Hippocampal formation (tissue), 2 donors: ENCODE measurements around the gene CKAP5.
"Not testable (repeated sequence)": the region's sequence is repeated elsewhere in the genome, so short reads cannot be mapped to it uniquely, and the experiment has no call there.

ENCODE experiments used
- DNase-seq, 2 donors: peaks; one replicate each; lab custom pipeline; 2025; lab: John Stamatoyannopoulos, UW

Gene CKAP5

DNA sequence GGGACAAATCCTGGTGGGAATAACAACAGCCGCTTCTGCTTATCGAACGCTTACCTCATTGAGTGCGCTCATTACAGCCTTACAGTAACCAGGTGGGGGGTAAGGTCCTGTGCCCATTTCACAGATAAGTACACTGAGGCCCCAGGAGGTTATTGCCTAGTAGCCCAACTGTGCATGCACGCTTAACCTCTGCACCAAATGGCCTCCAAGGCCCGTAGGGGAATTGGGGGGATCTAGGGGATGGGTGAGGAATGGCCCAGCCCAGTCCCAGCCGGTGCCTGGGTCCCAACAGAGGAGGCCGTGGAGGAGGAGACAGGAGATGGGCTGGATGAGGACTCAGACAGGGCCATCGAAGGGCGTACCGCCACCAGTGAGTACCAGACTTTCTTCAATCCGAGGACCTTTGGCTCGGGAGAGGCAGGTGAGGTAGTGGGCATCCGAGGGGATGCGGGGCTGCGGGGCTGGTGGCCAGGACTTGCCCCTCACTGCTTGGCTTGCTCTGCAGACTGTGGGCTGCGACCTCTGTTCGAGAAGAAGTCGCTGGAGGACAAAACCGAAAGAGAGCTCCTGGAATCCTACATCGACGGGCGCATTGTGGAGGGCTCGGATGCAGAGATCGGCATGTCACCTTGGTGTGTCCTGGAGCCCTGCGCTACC lies 119.7 kb downstream of the CKAP5 start:
- DNase-seq, result no peak

DNA sequence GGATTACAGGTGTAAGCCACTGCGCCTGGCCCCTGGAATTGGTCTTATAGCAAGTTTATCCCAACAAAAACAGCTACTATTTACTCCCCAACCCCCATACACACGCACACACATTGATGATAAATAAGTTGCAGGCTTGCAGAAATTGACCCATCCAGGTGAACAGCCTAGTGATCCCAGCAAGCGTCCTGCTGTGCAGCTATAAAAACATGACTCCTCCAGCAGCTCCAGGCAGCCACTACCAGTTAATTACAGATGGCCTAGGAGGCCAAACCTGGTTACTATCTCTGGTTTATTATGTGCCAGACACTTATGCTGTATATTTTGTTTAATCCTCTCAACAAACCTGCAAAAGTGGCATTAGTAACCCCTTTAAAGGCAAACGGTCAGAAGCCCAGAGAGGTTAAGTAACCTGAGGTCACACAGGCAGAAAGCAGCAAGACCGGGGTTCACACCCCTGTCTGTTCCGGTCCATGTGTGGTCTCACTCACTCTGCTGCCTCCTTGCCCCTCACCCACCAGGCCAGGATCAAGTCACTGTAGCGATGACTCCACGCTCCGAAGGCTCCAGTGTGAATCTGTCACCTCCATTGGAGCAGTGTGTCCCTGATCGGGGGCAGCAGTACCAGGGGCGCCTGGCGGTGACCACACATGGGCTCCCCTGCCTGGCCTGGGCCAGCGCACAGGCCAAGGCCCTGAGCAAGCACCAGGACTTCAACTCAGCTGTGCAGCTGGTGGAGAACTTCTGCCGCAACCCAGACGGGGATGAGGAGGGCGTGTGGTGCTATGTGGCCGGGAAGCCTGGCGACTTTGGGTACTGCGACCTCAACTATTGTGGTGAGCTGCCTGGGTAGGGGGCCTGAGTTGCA lies 120.5 kb downstream of the CKAP5 start:
- DNase-seq, result no peak

DNA sequence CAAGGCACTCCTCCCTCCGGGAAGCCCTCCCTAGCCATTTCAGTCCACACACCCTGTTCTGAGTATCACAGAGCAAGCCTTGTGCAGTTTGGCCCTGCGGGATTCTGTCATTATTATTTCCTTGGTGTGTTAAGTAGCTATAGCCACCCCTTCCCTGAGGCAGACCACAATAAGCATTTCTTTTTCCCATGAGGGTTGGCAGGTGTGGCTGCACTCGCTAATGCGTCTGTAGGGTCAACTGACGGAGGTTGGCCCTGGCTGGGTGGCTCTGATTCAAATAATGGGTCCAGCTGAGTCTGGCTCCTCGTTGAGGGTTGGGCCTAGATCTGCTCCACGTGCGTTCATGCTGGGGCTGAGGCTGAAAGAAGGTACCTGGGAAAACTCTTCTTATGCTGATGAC lies 122.0 kb downstream of the CKAP5 start:
- DNase-seq, result no peak

DNA sequence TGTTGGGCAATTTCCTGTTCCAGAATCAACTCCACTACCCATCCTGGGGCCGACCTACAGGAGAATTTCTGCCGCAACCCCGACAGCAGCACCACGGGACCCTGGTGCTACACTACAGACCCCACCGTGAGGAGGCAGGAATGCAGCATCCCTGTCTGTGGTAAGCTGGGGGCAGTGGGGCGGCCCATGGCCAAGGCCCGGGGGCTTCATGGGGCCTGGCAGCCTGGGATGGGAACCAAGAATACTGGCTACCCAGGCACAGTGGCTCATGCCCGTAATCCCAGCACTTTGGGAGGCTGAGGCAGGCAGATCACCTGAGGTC lies 122.8 kb downstream of the CKAP5 start:
- DNase-seq, result no peak

DNA sequence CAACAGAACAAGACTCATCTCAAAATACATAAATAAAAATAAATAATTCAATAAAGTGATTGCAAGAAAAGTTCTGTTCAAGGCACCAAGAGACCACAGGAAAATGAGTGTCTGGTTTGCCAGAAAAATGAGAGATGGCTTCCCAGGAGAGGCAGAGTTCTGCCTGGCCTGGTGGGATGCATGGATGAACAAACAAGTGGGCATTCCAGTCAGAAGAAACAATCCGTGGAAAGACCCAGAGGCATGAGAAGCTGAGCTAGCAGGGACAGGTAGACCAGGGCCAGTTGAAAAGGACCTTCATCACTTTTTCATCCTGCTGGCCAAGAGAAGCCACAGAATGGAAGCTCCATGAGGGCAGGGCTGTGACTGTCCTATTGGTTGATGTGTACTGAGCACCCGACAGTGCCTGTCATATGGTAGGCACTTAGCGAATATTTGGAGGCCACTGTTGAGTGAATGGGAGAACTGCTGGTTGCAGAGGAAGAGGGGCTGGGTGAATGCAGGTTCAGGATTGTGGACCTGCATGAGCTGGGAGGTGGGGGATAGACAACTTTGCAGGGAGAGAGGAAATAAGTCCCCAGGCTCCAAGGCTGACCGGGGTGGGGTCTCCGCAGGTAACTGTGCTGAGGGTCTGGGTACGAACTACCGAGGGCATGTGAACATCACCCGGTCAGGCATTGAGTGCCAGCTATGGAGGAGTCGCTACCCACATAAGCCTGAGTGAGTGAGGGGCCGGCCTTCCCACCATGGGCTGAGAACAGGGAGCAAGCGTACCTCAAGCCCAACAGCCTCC lies 123.3 kb downstream of the CKAP5 start:
- DNase-seq, result no peak

DNA sequence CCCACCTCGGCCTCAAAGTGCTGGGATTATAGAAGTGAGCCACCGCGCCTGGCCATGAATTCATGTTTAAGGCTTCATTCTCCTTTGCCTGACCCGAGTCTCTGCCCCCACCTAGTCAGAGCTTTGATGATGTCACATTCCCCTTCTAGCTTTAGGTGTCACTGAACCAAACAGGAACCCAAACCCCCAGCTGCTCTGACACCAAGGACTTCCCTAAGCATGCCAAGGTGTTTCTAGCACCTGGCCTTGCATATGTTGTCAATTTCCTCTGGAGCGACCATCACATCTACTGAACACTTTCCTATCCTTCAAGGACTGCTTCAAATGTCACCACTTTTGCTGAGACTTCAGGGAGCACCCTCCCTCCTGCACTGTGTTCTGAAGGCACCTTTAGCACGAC lies 124.8 kb downstream of the CKAP5 start:
- no peak for DNase-seq

DNA sequence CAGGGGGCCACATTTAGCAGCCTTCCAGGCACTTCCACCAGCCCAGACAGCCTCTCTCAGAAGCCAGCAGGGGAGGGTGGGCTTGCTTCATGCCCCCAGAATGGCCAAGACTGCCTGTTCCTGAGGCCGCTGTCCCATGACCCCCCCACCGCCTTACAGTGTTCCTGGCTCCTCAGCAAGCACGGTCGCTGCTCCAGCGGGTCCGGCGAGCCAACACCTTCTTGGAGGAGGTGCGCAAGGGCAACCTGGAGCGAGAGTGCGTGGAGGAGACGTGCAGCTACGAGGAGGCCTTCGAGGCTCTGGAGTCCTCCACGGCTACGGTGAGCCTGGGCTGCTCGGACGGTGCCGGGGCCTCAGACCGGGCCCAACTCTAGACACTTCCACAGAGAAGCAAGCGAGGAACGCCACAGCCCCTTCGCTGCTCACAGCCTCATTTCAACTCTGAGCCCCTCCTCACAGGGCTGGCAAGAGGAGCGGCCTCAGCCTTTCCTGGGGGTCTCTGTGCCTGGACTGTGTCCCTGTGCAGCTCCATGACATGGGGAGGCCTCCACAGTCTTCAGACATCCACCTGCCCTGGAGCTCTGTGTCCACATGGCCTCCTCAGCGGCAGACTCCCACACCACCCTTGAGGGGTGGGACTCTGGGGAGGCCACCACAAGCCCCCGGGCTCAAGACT lies 126.4 kb downstream of the CKAP5 start:
- DNase-seq, result no peak

DNA sequence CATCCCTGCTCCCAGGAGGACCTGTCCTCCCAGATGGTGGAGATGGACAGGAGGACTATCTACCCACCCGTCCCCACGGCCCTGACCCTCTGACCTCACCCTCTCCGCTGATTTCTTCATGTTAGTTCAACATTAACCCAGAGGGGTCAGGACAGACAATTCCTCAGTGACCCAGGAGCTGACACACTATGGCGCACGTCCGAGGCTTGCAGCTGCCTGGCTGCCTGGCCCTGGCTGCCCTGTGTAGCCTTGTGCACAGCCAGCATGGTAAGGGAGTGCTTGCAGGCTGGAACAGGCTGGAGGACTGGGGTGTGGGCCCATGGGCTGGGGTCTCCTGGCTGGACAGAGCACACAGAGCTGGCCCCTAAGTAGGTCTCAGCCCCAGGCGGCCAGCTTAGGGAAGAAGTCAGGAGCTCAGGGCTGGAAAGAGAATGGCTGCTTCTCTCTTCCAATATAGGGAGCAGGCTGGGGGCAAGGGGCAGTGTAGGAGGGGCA lies 127.0 kb downstream of the CKAP5 start, which contains the start of gene F2:
Gene F2 (plus strand): TSS at position 166 of the 495 bp plus-strand sequence. CDS start 23 bp downstream, at position 189.
- DNase-seq, result no peak

DNA sequence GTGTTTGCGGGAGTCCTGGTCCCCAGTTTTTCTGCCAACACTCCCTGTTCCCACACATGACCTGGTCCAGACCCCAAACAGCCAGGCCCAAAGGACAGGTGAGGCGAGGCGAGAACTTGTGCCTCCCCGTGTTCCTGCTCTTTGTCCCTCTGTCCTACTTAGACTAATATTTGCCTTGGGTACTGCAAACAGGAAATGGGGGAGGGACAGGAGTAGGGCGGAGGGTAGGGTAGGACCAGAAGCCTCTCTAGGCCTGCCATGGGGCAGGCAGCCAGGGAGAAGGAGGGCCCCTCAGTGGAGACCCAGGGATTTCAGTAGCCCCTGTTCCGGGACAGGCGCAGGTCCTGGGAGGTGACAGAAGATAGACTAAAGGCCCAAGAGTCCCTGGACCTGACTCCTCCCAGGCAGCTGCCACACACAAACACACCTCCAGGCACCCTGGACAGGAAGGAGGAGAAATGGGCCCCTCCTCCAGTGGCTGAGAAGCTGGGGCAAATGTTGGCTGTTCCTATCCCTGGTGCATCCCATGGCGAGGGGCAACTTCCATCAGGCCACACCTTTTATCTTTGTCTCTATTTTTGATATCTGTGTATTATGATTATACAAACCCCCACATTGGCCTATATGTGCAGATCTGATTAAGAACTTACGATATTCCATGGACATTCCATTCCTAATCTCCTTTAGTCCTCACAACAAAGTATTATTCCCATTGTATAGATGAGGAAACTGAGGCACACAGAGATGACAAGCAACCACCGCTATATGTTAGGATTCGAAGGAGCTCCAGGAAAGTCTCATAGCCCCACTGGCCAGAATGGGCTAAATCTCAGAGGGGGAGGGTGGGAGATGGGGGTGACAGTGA lies 127.7 kb downstream of the CKAP5 start:
- DNase-seq, result no peak

DNA sequence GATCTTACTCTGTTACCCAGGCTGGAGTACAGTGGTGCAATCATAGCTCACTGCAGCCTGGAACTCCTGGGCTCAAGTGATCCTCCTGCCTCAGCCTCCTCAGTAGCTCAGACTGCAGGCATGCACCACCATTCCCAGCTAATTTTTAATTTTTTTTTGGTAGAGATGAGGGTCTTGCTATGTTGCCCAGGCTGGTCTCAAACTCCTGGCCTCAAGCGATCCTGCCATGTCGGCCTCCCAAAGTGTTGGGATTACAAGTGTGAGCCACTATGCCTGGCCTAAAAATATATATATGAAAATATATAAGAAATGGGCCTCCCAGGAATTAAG lies 128.3 kb downstream of the CKAP5 start:
- DNase-seq, result not testable (repeated sequence)

DNA sequence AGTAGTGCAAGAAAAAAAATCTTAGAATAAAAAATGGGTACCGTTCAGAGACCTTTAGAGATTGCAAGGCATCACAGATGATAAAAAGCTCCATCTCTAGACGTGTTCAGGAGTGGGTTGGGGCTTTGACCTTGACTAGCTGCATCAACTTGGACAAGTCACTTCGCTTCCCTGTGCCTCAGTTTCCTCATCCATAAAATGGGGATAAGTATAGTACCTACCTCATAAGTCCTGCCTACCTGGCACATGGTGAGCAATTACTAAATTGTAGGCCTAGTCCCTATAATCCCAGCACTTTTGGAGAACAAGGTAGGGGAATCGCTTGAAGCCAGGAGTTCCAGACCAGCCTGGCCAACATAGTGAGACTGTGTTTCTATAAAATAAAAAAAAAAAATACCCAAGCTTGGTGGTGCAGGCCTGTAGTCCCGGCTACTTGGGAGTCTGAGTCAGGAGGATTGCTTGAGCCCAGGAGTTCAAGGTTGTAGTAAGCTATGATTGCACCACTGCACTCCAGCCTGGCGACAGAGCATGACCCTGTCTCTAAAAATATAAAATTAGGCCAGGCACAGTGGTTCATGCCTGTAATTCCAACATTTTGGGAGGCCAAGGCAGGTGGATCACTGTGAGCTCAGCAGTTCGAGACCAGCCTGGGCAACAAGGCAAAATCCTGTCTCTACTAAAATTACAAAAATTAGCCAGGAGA lies 133.1 kb downstream of the CKAP5 start:
- no peak for DNase-seq

DNA sequence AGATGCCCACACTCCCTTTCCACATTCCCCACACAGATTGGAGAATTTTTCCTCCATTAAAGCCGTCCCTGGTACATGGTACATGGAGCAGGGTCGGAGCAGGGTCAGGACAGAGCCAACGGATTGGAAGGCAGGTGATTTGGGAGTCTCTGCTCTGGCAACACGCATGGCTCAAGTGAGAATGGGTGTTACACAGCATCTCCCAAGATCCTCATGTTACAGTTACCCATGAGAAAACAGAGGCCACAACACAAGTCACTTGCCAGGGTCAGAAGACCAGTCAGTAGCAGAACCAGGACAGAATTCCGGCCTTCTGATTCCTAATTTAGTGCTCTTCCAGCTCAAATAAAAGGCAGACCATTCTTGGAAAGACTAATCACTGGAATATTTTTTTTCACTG lies 134.8 kb downstream of the CKAP5 start:
- DNase-seq, result no peak

DNA sequence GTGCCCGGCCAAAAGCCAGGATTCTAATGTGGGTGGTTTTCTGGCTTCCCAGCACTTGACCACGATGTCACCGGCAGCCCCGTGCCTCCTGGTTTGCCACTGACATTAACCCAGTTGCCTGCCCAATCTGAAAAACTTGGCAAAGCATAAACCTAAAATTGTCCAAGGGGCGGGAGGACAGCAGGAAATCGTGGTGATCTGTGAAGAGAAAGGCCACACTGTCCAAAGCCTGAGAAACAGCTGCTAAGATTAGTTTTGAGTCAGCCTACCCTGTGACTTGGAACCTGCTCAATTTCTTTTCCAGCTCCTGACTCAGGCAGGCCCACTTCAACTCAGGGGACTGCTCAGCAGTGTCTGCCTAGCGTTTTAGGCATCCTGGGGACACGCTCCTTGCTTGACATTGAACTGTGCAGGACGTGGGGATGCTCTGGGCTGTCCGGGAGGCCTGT lies 135.2 kb downstream of the CKAP5 start:
- no peak for DNase-seq

DNA sequence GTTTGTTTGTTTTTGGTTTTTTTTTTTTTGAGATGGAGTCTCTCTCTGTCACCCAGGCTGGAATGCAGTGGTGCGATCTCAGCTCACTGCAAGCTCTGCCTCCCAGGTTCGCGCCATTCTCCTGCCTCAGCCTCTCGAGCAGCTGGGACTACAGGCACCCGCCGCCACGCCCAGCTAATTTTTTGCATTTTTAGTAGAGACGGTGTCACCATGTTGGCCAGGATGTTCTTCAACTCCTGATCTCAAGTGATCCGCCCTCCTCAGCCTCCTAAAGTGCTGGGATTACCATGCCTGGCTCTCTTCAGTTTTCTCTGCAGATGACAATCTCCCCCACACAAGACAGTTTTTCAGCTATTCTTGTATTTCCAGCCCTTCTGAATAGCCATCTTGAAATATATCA lies 136.7 kb downstream of the CKAP5 start:
- DNase-seq, result not testable (repeated sequence)

DNA sequence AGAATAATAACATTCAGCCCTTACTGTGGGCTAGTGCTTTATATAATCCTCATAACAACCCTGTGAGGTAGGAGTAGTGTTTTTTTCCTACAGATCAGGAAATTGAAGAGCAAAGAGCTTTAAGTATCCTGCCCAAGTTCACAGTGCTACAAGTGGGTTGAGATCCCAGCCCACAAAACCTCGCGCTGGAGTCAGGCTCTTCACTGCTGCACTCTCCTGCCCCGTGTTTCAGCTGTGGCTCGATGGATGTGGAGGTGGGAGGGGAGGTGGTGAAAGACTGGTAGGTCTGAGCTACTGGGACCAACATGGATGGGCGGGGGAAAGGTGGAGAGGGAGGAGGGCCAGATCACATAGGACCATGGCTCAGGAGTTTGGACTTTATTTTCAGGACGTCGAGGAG lies 139.2 kb downstream of the CKAP5 start:
- DNase-seq, result no peak

DNA sequence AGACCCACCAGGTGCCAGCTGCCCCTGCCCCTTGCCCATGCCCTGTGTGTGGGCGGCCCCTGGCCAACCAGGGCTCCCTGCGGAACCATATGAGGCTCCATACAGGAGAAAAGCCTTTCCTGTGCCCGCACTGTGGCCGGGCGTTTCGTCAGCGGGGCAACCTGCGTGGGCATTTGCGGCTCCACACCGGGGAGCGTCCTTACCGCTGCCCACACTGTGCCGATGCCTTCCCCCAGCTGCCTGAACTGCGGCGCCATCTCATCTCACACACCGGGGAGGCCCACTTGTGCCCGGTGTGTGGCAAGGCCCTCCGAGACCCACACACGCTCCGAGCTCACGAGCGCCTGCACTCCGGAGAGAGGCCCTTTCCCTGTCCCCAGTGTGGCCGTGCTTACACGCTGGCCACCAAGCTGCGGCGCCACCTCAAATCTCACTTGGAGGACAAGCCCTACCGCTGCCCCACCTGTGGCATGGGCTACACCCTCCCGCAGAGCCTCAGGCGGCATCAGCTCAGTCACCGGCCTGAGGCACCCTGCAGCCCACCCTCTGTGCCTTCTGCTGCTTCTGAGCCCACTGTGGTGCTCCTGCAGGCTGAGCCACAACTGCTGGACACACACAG lies 140.9 kb downstream of the CKAP5 start:
- no peak for DNase-seq

DNA sequence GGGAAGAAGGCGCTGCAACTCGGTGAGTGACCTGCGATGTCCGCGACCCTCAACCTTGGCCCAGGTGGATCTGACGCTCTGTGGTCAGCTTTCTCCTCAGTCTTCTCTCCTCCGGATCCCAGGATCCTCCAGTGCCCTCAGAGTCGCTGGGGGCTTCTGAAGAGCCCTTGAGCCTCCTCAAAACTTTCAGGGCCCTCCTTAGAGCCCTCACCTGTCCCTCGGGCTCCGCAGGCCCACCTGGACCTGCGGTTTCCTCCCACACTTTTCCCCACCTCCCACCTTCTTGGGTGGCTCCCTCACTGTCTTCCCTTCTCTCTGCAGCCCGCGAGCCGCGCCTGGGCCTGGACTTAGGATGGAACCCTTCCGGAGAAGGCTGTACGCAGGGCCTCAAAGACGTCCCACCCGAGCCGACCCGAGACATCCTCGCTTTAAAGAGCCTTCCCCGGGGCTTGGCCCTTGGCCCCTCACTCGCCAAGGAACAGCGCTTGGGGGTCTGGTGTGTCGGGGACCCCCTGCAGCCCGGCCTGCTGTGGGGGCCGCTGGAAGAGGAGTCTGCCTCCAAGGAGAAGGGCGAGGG lies 144.9 kb downstream of the CKAP5 start:
- no peak for DNase-seq

DNA sequence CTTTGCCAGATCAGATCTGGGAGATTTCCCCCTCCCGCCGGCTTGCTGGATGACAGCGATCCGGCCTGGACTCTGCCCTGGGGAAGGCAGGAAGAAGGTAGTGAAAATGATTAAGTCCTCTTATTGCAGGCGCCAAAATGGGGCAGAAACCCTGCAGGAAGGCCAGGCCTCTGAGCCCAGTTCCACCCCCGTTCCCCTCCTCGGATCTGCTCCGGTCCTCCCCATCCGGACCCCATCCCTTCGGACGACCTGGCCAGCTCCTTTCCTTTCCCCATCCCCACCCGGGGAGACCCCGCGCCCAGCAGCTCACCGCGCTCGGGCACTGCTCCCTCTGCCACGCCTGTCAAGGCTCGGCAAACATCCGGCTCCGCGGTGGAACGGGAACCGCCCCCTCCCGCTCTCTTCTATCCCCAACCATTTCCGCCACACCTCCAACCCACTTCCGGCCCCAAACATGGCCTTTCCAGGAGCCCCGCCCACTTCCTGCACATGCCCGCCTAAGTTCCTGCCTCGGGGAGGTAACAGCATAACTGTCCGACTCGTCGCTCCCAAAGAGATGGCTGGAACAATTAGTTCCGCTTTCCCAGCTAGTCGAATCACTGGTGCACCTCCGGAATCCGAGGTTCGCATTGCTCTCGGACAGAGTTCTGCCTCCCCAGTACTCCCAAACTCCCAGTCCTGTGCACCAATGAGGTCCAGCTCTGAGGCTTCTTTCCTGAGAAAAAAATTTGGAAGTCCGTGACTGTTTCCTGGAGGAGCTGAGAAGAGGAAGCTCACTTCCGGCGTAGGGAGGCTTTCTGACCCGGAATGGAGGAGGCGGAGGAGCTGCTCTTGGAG lies 145.6 kb downstream of the CKAP5 start, which contains the start of the genes ARHGAP1 and ZNF408:
Gene ARHGAP1 (minus strand): TSS at position 379 of the 837 bp plus-strand sequence. CDS start 4,512 bp downstream, outside the sequence.
Gene ZNF408 (plus strand): TSS at position 791 of the 837 bp plus-strand sequence. CDS start 17 bp downstream, at position 808.
- peak; percentile 97 to 98 for DNase-seq
